PFSK-1 (cell line): Measurements from ENCODE around the gene FAM3A.

Source experiments
- SIN3A ChIP-seq: IDR thresholded peaks from 2 replicates; pipeline ENCODE4 v1.6.1; 2012; ENCODE audit warnings: mild to moderate bottlenecking, low read length, moderate library complexity, borderline replicate concordance; ENCODE audit not compliant: insufficient read depth
- TAF1 ChIP-seq: IDR thresholded peaks from 2 replicates; pipeline ENCODE4 v1.6.1; 2012; ENCODE audit warnings: low read length, control low read depth, borderline replicate concordance; ENCODE audit not compliant: insufficient read depth

DNA sequence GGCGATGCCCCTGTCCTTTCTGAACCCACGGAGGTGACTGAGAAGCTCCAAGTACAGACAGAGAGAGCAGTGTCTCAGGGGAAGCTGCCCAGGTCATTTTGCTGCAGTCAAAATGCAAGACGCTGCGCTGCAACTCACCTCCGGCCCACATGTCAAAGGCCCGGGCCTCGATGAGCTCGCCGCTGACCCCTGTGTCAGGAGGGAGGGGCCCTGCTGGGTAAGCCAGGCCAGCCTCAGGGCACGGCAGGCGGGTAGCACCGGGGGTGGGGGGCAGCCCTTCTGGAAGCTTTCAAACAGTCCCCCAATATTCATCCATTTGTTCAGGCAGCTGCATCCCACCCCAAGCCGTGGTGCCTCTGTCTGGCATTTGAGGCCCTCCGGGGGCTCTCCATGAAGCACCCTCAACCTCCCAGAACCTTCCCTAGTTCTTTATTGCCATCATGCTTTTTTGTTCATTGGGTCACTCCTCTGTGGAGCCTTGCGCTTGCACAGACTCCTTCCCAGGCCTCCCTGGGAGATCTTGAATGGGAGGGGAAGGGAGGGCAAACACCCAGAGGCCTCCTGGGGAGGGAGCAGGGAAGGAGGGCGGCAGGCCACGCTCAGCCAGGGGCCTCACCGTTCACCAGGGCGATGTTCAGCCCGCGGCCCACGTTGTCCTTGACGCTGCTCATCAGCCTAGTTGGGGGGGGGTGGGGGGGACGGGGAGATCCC, 8.2 kb downstream of the FAM3A start:
- TF ChIP-seq SIN3A (no peak), TAF1 (no peak)
